CD4-positive, alpha-beta memory T cell (primary cell): ENCODE measurements around the gene ACBD4. TPM values are rescaled to one million over a fixed set of nuclear protein-coding genes. Genes with fewer than 3 reads are reported as not detected.
A peak's percentile ranks its signal among the peaks of the same experiment; 100 is the strongest.

ENCODE experiments used
- CTCF ChIA-PET: fragments of 350-600 bp; sonication (Branson Sonifier 250); formaldehyde crosslinking; loops from one replicate; lab custom pipeline; 2021; ENCODE audit warnings: inconsistent platforms; ENCODE audit not compliant: partially characterized antibody; lab: Charles Lee
- POLR2A ChIA-PET: fragments of 350-600 bp; sonication (Branson Sonifier 250); formaldehyde crosslinking; loops from one replicate; lab custom pipeline; 2021; ENCODE audit not compliant: partially characterized antibody; lab: Charles Lee
- DNase-seq, 5 donors: peaks; one replicate each; pipeline versions ENCODE4 v3.0.0 to v3.0.0-alpha.2; 2020 to 2022; ENCODE audit warnings: mixed read lengths in 1 of 5
- H3K27ac ChIP-seq: one replicate; pipeline ENCODE4 v1.7.0; 2013; ENCODE audit warnings: low read depth, low read length
- H3K27me3 ChIP-seq: 2 replicates; pipeline ENCODE4 v1.7.0; 2013; ENCODE audit warnings: mild to moderate bottlenecking, low read length, moderate library complexity; ENCODE audit not compliant: insufficient read depth
- H3K36me3 ChIP-seq: 2 replicates; pipeline ENCODE4 v1.7.0; 2013; ENCODE audit warnings: mild to moderate bottlenecking, low read length, moderate library complexity; ENCODE audit not compliant: insufficient read depth
- H3K4me1 ChIP-seq: 2 replicates; pipeline ENCODE4 v1.7.0; 2013; ENCODE audit warnings: mild to moderate bottlenecking, low read length, moderate library complexity; ENCODE audit not compliant: insufficient read depth
- H3K4me3 ChIP-seq, 2 donors: one replicate each; pipeline ENCODE4 v1.7.0; 2013; ENCODE audit warnings: low read length in 2 of 2, mild to moderate bottlenecking in 1 of 2
- H3K9me3 ChIP-seq, 2 donors: one replicate each; pipeline ENCODE4 v1.7.0; 2013; ENCODE audit warnings: low read length in 2 of 2, control low read depth in 1 of 2; ENCODE audit not compliant: control insufficient read depth in 1 of 2
- H3K27ac Mint-ChIP-seq, 7 donors: one replicate each; pipeline ENCODE4 v1.8.0; 2020 to 2021; ENCODE audit warnings: mixed read lengths in 7 of 7, mild to moderate bottlenecking in 6 of 7, inconsistent platforms in 3 of 7, moderate library complexity in 3 of 7
- H3K27me3 Mint-ChIP-seq, 2 donors: one replicate each; pipeline ENCODE4 v1.8.0; 2020 to 2021; ENCODE audit warnings: mixed read lengths in 2 of 2
- H3K36me3 Mint-ChIP-seq, 2 donors: one replicate each; pipeline ENCODE4 v1.8.0; 2020 to 2021; ENCODE audit warnings: mixed read lengths in 2 of 2, inconsistent platforms in 1 of 2, mild to moderate bottlenecking in 1 of 2
- H3K4me1 Mint-ChIP-seq, 4 donors: one replicate each; pipeline ENCODE4 v1.8.0; 2020 to 2021; ENCODE audit warnings: mixed read lengths in 4 of 4, mild to moderate bottlenecking in 1 of 4
- H3K4me3 Mint-ChIP-seq, 8 donors: one replicate each; pipeline ENCODE4 v1.8.0; 2020 to 2021; ENCODE audit warnings: mixed read lengths in 8 of 8, mild to moderate bottlenecking in 7 of 8, moderate library complexity in 6 of 8, inconsistent platforms in 3 of 8
- H3K9me3 Mint-ChIP-seq, 8 donors: one replicate each; pipeline ENCODE4 v1.8.0; 2020 to 2021; ENCODE audit warnings: mixed read lengths in 8 of 8, mild to moderate bottlenecking in 5 of 8, inconsistent platforms in 3 of 8, moderate library complexity in 1 of 8
- intact Hi-C: fragments of 100-400 bp; cut with micrococcal nuclease; formaldehyde crosslinking; loops from one replicate; pipeline ENCODE4 v1.15.1; 2023
- microRNA-seq: library from miRNA; unstranded; fragments of <30 nt; microRNA quantifications from one replicate; pipeline ENCODE4 v1.2.0, GENCODE V29; 2021; ENCODE audit warnings: borderline replicate concordance, borderline number of aligned reads, borderline microRNAs expressed, mixed read lengths
- polyA plus RNA-seq, 2 donors: library from polyadenylated mRNA; unstranded; fragments of 300-500 nt; fragmentation: Illumina TruSeq; gene quantifications; one replicate each; pipeline ENCODE4 v1.2.3, GENCODE V29; 2021
- total RNA-seq, 2 experiments: library from RNA; stranded (reverse); gene quantifications; one replicate each; pipeline ENCODE4 v1.2.3, GENCODE V29; 2021

Gene ACBD4
- total and polyA plus RNA-seq, 4 experiments from 2014 or later: 10.3 to 48.1 (median 26.2) TPM

DNA sequence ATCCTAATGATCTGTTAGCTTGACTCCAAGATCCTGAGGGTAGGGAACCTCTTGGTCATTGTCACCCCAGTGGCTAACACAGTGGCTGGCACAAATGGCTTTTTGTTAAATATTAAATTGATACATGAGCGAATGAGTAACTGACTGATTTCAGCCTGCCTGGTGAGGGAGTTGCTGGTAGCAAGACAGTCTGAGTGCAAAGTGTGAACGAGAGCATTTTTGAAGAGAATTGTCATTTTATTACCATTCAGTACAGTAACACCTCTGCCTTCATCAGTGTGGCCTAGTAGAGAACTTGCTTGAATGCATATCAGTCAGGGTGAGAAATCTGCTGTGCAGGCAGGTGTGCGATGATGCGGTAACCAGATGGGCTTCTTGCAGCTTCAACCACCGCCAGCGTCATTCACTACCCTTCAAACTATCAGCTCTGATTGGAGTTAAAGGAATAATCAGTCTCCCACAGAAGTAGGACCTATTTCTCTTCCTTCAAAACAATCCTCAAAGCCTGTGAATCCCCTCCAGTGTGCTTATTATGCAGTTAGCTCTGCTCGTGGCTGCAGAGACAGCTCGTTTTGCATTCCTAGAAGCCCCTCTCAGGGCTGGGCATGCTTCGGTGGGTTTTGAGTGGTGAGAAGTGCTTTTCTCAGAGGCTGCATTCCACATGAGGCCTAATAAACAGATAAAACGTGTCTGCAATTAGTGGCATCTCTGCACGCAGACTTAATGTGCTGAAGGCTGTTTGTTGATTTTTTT lies 55.2 kb downstream of the ACBD4 start:
- intact Hi-C loops: no loop called here
- no peak for DNase-seq
- Histone ChIP-seq H3K27me3 (no peaks in the 10 kb centered on the region), H3K9me3 (no peaks in the 10 kb centered on the region), H3K4me3 (no peak overlapping the region), H3K4me1 (no peaks in the 10 kb centered on the region), H3K36me3 (no peaks in the 10 kb centered on the region), H3K27ac (no peak overlapping the region)
- ChIA-PET CTCF (interaction anchor here (0.8 to 4.2 kb wide), 5 partner anchors 17 to 58 kb away, joined by 3 to 22 read pairs (median 3); partner anchors contain the start of gene ACBD4), POLR2A (no interaction called here)
- Mint-ChIP-seq H3K36me3 (no peaks in the 10 kb centered on the region), H3K27ac (peak overlapping the region in 2 of 7 donors; percentile 13 to 29), H3K27me3 (no peaks in the 10 kb centered on the region), H3K9me3 (peaks cover 0 to 2% (median 0%) of the 10 kb centered on the region in 8 donors), H3K4me1 (no peaks in the 10 kb centered on the region), H3K4me3 (no peak overlapping the region)

Small RNAs within 50 kb of the gene (microRNA-seq; reads per million reads assigned to microRNA genes)
- gene MIR6784: not detected

Other genes with a start within 250 kb of the ACBD4 start
- 100 to 1,000 TPM in 1 of 2 experiments, 10 to 100 TPM in 1; 98.9 to 101 TPM for gene EFTUD2, start 236.2 kb upstream of the ACBD4 start, total RNA-seq
- gene EFTUD2, start 236.2 kb upstream of the ACBD4 start, polyA plus RNA-seq: 10 to 100 TPM; 82.2 to 82.3 TPM
- not detected for gene GFAP, start 220.2 kb upstream of the ACBD4 start, total RNA-seq
- under 1 TPM in 1 of 2 donors, not detected in 1; 0.16 TPM for gene GFAP, start 220.2 kb upstream of the ACBD4 start, polyA plus RNA-seq
- gene KIF18B, start 187.9 kb upstream of the ACBD4 start, total RNA-seq: not detected
- not detected for gene KIF18B, start 187.9 kb upstream of the ACBD4 start, polyA plus RNA-seq
- gene C1QL1, start 167.4 kb upstream of the ACBD4 start, total RNA-seq: not detected
- gene C1QL1, start 167.4 kb upstream of the ACBD4 start, polyA plus RNA-seq: not detected
- gene DCAKD, start 84.1 kb upstream of the ACBD4 start, total RNA-seq: 10 to 100 TPM; 32.0 to 32.1 TPM
- 10 to 100 TPM in 1 of 2 donors, 1 to 10 TPM in 1; 8.8 to 16.2 TPM for gene DCAKD, start 84.1 kb upstream of the ACBD4 start, polyA plus RNA-seq
- 100 to 1,000 TPM; 125 to 126 TPM for gene NMT1, start 74.4 kb upstream of the ACBD4 start, total RNA-seq
- 10 to 100 TPM; 56.2 to 75.7 TPM for gene NMT1, start 74.4 kb upstream of the ACBD4 start, polyA plus RNA-seq
- 1 to 10 TPM; 3.8 to 6.0 TPM for gene PLCD3, start 3.2 kb upstream of the ACBD4 start, total RNA-seq
- gene PLCD3, start 3.2 kb upstream of the ACBD4 start, polyA plus RNA-seq: under 1 TPM; 0.30 to 0.80 TPM
- gene HEXIM1, start 12.8 kb downstream of the ACBD4 start, total RNA-seq: 10 to 100 TPM; 28.8 to 30.8 TPM
- gene HEXIM1, start 12.8 kb downstream of the ACBD4 start, polyA plus RNA-seq: 1 to 10 TPM; 2.8 to 5.9 TPM
- 1 to 10 TPM; 2.7 to 5.1 TPM for gene HEXIM2, start 26.2 kb downstream of the ACBD4 start, total RNA-seq
- 1 to 10 TPM; 2.7 to 2.8 TPM for gene HEXIM2, start 26.2 kb downstream of the ACBD4 start, polyA plus RNA-seq
- 100 to 1,000 TPM; 403 to 405 TPM for gene FMNL1, start 86.2 kb downstream of the ACBD4 start, total RNA-seq
- 10 to 100 TPM in 1 of 2 donors, 1 to 10 TPM in 1; 8.1 to 64.4 TPM for gene FMNL1, start 86.2 kb downstream of the ACBD4 start, polyA plus RNA-seq
- gene SPATA32, start 126.4 kb downstream of the ACBD4 start, total RNA-seq: under 1 TPM; 0.22 to 0.41 TPM
- gene SPATA32, start 126.4 kb downstream of the ACBD4 start, polyA plus RNA-seq: under 1 TPM; 0.25 to 0.49 TPM
- gene MAP3K14, start 181.3 kb downstream of the ACBD4 start, total RNA-seq: 10 to 100 TPM; 48.7 to 49.3 TPM
- 10 to 100 TPM in 1 of 2 donors, 1 to 10 TPM in 1; 2.3 to 14.5 TPM for gene MAP3K14, start 181.3 kb downstream of the ACBD4 start, polyA plus RNA-seq